ENCODE results near the gene PADI2.

Gene PADI2

DNA sequence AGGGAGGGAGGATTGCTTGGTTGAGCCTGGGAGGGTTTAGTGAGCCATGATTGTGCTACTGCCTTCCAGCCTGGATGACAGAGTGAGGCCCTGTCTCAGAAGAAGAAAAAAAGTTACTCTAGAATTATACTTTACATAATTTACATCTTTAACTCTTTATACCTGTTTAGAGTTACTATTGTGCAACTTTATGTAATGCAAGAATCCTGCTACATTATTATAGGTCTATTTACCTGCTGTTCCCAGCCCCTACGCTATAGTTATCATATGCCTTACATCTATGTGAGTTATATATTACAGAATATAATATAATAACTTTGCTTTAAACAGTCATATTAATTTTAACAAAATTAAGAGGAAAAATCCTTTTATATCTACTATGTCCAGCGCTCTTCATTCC, 79.7 kb downstream of the PADI2 start:
- CTCF ChIA-PET = no interaction called here
- POLR2A ChIA-PET = no interaction called here
- TF ChIP-seq NFRKB (IDR thresholded peaks at IDR 0.05) (no peak), FOXK2 (IDR thresholded peaks at IDR 0.05) (no peak), ARNT (IDR thresholded peaks at IDR 0.05) (no peak), FOXA1 (IDR thresholded peaks at IDR 0.05) (no peak), L3MBTL2 (conservative IDR thresholded peaks at IDR 0.05) (no peak), HDGF (IDR thresholded peaks at IDR 0.05; ENCODE audit: borderline replicate concordance) (no peak), BHLHE40 (IDR thresholded peaks at IDR 0.05; ENCODE audit: borderline replicate concordance) (no peak), SUZ12 (IDR thresholded peaks at IDR 0.05) (no peak), FOXM1 (IDR thresholded peaks at IDR 0.05; ENCODE audit: borderline replicate concordance) (no peak), CTBP1 (IDR thresholded peaks at IDR 0.05; ENCODE audit: borderline replicate concordance) (no peak), TARDBP (IDR thresholded peaks at IDR 0.05) (no peak)
- TF ChIP-seq, protein P1, sequence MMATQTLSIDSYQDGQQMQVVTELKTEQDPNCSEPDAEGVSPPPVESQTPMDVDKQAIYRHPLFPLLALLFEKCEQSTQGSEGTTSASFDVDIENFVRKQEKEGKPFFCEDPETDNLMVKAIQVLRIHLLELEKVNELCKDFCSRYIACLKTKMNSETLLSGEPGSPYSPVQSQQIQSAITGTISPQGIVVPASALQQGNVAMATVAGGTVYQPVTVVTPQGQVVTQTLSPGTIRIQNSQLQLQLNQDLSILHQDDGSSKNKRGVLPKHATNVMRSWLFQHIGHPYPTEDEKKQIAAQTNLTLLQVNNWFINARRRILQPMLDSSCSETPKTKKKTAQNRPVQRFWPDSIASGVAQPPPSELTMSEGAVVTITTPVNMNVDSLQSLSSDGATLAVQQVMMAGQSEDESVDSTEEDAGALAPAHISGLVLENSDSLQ (IDR thresholded peaks at IDR 0.05) = no peak
- no peak for DNase-seq (ENCODE audit: extremely low spot score)

DNA sequence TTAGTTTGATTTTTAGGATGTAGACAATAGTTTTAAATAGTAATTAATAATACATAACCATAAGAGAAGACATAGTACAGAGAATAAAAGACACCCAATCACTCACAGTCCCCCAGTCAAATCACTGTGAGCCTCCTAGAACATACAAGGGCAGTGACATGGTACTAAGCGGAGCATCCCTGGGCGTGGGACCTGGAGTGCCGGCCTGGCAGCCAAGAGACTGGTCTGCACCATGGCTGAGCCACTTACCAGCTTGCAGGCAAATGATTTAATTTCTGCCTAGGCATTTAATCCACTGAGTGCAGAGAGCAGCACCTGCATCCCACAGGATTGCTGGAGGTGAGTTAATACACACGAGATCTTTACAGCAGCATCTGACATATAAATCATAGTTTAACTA, 85.8 kb downstream of the PADI2 start:
- no peak for DNase-seq (ENCODE audit: extremely low spot score)
- ChIA-PET POLR2A (no interaction called here), CTCF (no interaction called here)
- TF ChIP-seq ELF4 (IDR thresholded peaks at IDR 0.05) = no peak

DNA sequence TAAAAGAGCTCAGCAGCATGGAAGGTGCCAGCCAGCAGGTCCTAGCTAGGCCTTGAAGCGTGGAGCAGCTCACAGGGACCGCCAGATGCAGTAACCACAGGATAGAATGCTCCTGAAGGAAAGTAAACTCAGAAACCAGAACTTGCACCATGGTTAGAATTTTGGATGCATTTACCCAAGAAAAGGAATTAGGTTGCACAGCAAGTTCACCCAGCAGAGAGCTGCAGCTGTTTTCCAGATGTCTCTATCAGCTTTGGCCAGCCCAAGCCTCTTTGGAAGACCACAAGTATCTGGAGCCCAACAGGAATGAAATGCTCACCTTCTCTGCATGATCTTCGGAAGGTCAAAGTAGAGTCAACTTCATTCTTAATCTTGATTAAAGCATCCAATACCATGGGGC, 86.5 kb downstream of the PADI2 start:
- ChIA-PET POLR2A (no interaction called here), CTCF (no interaction called here)
- TF ChIP-seq ARNT (IDR thresholded peaks at IDR 0.05) = no peak
- TF ChIP-seq FOXK2 (IDR thresholded peaks at IDR 0.05) = no peak
- no peak for TF ChIP-seq FOXM1 (IDR thresholded peaks at IDR 0.05; ENCODE audit: borderline replicate concordance)
- TF ChIP-seq LEF1 (IDR thresholded peaks at IDR 0.05; ENCODE audit: borderline replicate concordance) = no peak
- no peak for TF ChIP-seq NFRKB (IDR thresholded peaks at IDR 0.05)
- TF ChIP-seq TARDBP (IDR thresholded peaks at IDR 0.05) = no peak
- TF ChIP-seq ZNF384 (IDR thresholded peaks at IDR 0.05) = no peak
- no peak for TF ChIP-seq L3MBTL2 (conservative IDR thresholded peaks at IDR 0.05)
- no peak for TF ChIP-seq SUZ12 (IDR thresholded peaks at IDR 0.05)
- no peak for TF ChIP-seq HDGF (IDR thresholded peaks at IDR 0.05; ENCODE audit: borderline replicate concordance)
- TF ChIP-seq SP1 (IDR thresholded peaks at IDR 0.05) = no peak
- TF ChIP-seq BHLHE40 (IDR thresholded peaks at IDR 0.05; ENCODE audit: borderline replicate concordance) = no peak
- TF ChIP-seq ELF4 (IDR thresholded peaks at IDR 0.05) = no peak
- TF ChIP-seq, protein P1 (IDR thresholded peaks at IDR 0.05) = no peak
- no peak for TF ChIP-seq FOXA1 (IDR thresholded peaks at IDR 0.05)
- DNase-seq (ENCODE audit: extremely low spot score) = no peak

DNA sequence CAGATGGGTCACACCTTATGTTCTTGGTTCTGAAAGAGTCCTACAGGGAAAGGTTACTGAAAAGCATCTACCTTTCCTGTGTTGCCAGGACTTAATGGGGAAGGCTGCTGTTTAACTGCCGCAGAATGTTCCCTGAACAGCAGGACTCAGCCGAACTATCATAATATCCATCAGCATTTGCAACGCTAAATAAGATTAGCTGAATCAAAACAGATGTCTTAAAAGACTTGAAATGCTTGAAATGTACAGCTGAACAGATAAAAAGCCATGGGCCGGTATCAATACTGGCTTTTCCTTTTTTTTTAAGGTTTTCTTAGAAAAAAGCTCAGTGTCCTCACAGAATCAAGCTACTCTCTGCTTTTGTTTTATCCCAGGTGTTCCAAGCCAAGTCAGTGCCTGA, 87.8 kb downstream of the PADI2 start:
- ChIA-PET POLR2A (no interaction called here), CTCF (no interaction called here)
- no peak for DNase-seq (ENCODE audit: extremely low spot score)

DNA sequence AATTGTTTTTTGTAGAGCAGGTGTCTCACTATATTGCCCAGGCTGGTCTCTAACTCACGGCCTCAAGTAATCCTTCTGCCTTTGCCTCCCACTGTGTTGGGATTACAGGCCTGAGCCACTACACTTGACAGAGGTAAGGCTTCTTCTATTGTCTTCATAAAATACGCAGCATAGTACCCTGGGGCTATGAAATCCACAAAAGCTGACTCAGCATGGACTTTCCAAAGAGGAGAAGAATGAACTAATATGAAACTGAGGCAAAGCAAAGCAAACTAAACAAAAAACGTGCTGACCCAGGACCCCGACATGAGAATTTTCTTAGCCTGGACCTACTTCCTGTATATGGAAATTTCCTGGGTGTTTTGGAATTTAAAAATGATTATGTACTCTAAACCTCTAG, 89.0 kb downstream of the PADI2 start:
- ChIA-PET POLR2A (no interaction called here), CTCF (no interaction called here)
- no peak for DNase-seq (ENCODE audit: extremely low spot score)
- TF ChIP-seq NFRKB (IDR thresholded peaks at IDR 0.05) (no peak), HDGF (IDR thresholded peaks at IDR 0.05; ENCODE audit: borderline replicate concordance) (no peak), FOXA1 (IDR thresholded peaks at IDR 0.05) (no peak), SP1 (IDR thresholded peaks at IDR 0.05) (no peak)
- TF ChIP-seq, protein P1 (IDR thresholded peaks at IDR 0.05) = no peak

More for the DNA sequence above, 87.8 kb downstream of the PADI2 start:
- TF ChIP-seq TARDBP (IDR thresholded peaks at IDR 0.05) (no peak), ARNT (IDR thresholded peaks at IDR 0.05) (no peak), CTBP1 (IDR thresholded peaks at IDR 0.05; ENCODE audit: borderline replicate concordance) (no peak), FOXM1 (IDR thresholded peaks at IDR 0.05; ENCODE audit: borderline replicate concordance) (no peak), HDGF (IDR thresholded peaks at IDR 0.05; ENCODE audit: borderline replicate concordance) (no peak)

DNA sequence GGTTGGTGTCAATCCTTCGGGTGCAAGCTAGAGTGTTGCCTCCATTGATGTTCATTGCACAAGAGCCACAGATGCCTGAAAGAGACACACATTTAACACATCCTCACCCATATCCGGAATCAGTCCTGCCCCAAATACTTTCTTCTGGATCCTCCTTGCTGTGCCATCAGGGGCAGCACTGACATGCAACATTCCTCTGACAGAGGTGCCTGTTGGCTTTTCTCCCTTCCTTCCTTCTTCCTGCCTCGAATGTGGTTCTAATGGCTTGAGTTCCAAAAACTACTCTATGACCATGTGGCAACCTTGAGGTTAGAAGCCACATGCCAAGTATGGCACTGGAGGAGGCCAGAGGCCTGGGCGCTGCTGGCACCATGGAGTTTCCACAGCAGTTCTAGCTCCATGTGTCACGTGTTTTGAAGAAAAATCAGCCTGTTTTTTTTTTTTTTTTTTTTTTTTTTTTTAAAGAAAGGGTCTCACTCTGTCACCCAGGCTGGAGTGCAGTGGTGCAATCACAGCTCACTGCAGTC, 90.5 kb downstream of the PADI2 start:
- no peak for DNase-seq (ENCODE audit: extremely low spot score)
- TF ChIP-seq NFRKB (IDR thresholded peaks at IDR 0.05) = no peak
- POLR2A ChIA-PET = no interaction called here
- CTCF ChIA-PET = interaction anchor here (0.7 kb wide), 1 partner anchor 48 kb away, joined by 5 read pairs; the partner anchor contains the start of gene MFAP2

DNA sequence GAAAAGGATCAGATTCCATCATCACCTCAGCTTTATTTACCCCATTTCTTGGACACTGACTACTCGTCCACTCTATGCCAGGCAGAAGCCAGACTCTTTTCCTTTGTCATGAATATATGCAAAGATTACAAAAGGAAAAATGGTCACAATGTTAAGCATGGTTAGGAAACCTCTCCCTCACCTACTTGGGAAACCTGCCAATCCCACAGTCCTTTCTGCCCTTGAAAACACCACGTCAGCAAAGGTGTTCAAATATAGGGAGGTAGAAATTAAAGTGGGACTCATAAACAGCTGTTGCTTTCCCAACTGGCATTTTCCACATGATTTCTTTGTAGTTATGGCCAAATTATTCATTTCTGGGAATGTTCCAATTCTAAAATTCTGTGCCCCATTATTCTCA, 91.4 kb downstream of the PADI2 start:
- ChIA-PET POLR2A (no interaction called here), CTCF (no interaction called here)
- DNase-seq (ENCODE audit: extremely low spot score) = no peak
- no peak for TF ChIP-seq ZNF384 (IDR thresholded peaks at IDR 0.05)
- TF ChIP-seq NFRKB (IDR thresholded peaks at IDR 0.05) = no peak
- no peak for TF ChIP-seq HDGF (IDR thresholded peaks at IDR 0.05; ENCODE audit: borderline replicate concordance)
- no peak for TF ChIP-seq LEF1 (IDR thresholded peaks at IDR 0.05; ENCODE audit: borderline replicate concordance)
- TF ChIP-seq FOXK2 (IDR thresholded peaks at IDR 0.05) = no peak
- no peak for TF ChIP-seq CTBP1 (IDR thresholded peaks at IDR 0.05; ENCODE audit: borderline replicate concordance)
- no peak for TF ChIP-seq SUZ12 (IDR thresholded peaks at IDR 0.05)
- TF ChIP-seq TARDBP (IDR thresholded peaks at IDR 0.05) = no peak
- TF ChIP-seq SP1 (IDR thresholded peaks at IDR 0.05) = no peak
- no peak for TF ChIP-seq ARNT (IDR thresholded peaks at IDR 0.05)
- no peak for TF ChIP-seq FOXM1 (IDR thresholded peaks at IDR 0.05; ENCODE audit: borderline replicate concordance)
- no peak for TF ChIP-seq L3MBTL2 (conservative IDR thresholded peaks at IDR 0.05)
- no peak for TF ChIP-seq ELF4 (IDR thresholded peaks at IDR 0.05)
